Suprapubic skin (tissue), 4 donors: ENCODE results near the gene KLF4.

Experiments
- CTCF ChIP-seq, 2 donors: fragments of 200-600 bp in 1 of 2; fragments of 450-650 bp in 1 of 2; sonication (generic) in 1 of 2; IDR thresholded peaks; one replicate each; pipeline ENCODE4 v1.5.1; 2016 to 2019; ENCODE audit warnings: antibody characterized with exemption in 2 of 2, mild to moderate bottlenecking in 1 of 2, moderate library complexity in 1 of 2
- EP300 ChIP-seq: sonication (generic); formaldehyde crosslinking; IDR thresholded peaks from one replicate; pipeline ENCODE4 v1.6.1; 2017; ENCODE audit warnings: antibody characterized with exemption
- POLR2A ChIP-seq, 2 donors: fragments of 450-650 bp; IDR thresholded peaks; one replicate each; pipeline ENCODE4 v1.6.1; 2017; ENCODE audit warnings: antibody characterized with exemption in 2 of 2, mild to moderate bottlenecking in 2 of 2, moderate library complexity in 2 of 2
- POLR2AphosphoS5 ChIP-seq, 3 donors: sonication (generic); formaldehyde crosslinking; IDR thresholded peaks; one replicate each; pipeline ENCODE4 v1.6.1; 2017; ENCODE audit warnings: antibody characterized with exemption in 3 of 3

- no peak for TF ChIP-seq POLR2AphosphoS5 (IDR thresholded peaks at IDR 0.05)
- no peak for TF ChIP-seq POLR2A (IDR thresholded peaks at IDR 0.05)
- no peak for TF ChIP-seq CTCF (IDR thresholded peaks at IDR 0.05)
- TF ChIP-seq EP300 = no peak
Measured at GRCh38 chr9:107478805-107479204, 10.8 kb downstream of the KLF4 start.
